Measurements from ENCODE around the gene BTN2A1. TPM values are rescaled to one million over a fixed set of nuclear protein-coding genes. Genes with fewer than 3 reads are reported as not detected.
"Not testable (repeated sequence)": the region's sequence is repeated elsewhere in the genome, so short reads cannot be mapped to it uniquely, and the experiment has no call there.

The BTN2A1 gene
- total RNA-seq, 1 donor: 11.7 TPM

DNA sequence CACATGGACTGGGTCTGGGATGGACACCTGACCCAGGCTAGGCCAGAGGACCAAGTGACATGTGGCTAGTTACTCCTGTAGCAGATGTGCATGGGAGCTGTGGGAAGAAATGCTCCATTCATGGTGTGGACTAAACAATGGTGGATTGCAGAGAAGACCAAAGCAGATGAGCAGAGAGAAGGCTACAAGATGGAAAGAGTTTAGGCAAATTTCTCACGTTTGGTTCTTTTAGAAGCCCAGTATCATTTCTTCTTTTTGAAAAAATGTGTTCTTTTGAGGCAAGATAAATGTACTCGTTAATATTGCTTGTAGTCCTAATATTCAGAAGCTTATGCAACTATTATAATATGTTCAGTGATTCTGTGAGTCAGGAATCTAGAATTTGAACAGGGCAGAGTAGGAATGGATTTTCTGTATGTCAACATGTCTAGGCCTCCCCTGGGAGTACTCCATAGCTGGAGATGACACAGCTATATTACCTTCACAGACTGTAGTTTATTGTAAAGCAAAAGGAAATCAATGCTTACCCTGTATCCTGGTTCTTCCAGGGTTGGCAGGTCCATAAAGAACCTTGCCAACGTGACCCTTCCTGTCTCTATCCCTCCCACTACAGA, 2.3 kb upstream of the BTN2A1 start:
- no peak for DNase-seq (ENCODE audit: low read depth)
- no peak overlapping the region for H3K4me3 ChIP-seq (ENCODE audit: low read depth, low read length)
- TF ChIP-seq, protein P1, sequence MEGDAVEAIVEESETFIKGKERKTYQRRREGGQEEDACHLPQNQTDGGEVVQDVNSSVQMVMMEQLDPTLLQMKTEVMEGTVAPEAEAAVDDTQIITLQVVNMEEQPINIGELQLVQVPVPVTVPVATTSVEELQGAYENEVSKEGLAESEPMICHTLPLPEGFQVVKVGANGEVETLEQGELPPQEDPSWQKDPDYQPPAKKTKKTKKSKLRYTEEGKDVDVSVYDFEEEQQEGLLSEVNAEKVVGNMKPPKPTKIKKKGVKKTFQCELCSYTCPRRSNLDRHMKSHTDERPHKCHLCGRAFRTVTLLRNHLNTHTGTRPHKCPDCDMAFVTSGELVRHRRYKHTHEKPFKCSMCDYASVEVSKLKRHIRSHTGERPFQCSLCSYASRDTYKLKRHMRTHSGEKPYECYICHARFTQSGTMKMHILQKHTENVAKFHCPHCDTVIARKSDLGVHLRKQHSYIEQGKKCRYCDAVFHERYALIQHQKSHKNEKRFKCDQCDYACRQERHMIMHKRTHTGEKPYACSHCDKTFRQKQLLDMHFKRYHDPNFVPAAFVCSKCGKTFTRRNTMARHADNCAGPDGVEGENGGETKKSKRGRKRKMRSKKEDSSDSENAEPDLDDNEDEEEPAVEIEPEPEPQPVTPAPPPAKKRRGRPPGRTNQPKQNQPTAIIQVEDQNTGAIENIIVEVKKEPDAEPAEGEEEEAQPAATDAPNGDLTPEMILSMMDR (IDR thresholded peaks at IDR 0.05; ENCODE audit: insufficient read depth, low read length): no peak

DNA sequence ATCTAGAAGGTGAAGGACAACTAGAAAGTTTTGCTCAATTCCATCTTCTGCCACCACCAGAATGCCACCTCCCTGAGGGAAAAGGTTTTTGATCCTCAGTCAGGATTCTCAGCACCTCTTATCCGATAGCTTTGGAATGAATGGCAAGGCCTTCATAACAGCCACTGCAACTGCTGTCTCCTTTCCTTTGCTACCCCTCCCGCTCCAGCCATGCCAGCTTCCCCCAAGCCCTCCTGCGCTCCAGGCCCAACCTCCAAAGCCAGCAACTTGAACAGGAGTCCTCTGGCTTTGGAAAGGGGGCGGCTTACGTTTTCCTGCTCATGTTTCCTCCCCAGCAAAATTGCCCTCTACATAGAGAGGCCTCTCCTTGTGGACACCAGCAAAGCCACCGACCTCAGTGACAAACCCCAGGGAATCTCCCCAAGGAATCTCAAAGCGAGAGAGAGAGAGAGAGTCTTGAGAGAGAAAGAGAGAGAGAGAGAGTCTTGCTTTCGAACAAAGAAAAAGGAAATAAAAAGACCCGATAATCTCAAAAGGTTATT, 420 bp upstream of the BTN2A1 start:
- TF ChIP-seq, protein P1 (IDR thresholded peaks at IDR 0.05; ENCODE audit: insufficient read depth, low read length): no peak
- no peak for DNase-seq (ENCODE audit: low read depth)
- peak overlapping the region; percentile 43 for H3K4me3 ChIP-seq (ENCODE audit: low read depth, low read length)

DNA sequence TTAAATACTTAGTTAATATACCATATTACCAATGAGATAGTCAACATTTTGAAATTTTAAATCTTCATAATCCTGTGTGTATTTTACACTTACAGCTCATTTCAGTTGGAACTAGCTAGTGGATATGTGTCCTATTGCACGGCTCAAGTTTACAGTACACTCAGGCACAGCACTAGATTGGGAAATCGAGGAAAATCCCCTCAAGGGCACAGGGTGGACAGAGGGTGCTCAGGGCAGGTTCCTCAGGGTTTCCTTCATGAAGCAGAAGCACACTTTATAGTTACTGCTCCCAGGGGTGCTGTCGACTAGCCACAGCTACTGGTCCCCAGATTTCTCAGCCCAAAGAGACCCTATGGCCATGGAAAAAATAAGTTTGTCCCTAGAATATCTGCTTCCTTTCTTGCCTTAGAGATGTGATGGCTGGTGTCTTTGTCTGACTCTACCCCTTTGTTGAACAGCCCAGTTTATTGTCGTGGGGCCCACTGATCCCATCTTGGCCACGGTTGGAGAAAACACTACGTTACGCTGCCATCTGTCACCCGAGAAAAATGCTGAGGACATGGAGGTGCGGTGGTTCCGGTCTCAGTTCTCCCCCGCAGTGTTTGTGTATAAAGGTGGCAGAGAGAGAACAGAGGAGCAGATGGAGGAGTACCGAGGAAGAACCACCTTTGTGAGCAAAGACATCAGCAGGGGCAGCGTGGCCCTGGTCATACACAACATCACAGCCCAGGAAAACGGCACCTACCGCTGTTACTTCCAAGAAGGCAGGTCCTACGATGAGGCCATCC, 1.5 kb downstream of the BTN2A1 start:
- TF ChIP-seq, protein P1 (IDR thresholded peaks at IDR 0.05; ENCODE audit: insufficient read depth, low read length): no peak
- DNase-seq (ENCODE audit: low read depth): peak; percentile 14
- H3K4me3 ChIP-seq (ENCODE audit: low read depth, low read length): peak overlapping the region; percentile 54

DNA sequence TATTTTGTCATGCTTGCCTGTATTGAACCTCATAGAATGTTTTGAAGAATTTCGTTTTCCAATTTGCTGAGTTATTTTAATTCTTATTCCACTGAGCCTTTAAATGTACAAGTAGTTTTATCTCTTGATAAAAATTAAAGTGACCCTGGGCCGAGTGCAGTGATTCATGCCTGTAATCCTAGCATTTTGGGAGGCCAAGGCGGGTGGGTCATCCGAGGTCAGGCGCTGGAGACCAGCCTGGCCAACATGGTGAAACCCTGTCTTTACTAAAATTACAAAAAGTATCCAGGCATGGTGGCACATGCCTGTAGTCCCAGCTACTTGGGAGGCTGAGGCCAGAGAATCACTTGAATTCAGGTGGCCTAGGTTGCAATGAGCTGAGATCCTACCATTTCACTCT, 3.6 kb downstream of the BTN2A1 start:
- not testable (repeated sequence) for H3K4me3 ChIP-seq (ENCODE audit: low read depth, low read length); DNase-seq (ENCODE audit: low read depth)

DNA sequence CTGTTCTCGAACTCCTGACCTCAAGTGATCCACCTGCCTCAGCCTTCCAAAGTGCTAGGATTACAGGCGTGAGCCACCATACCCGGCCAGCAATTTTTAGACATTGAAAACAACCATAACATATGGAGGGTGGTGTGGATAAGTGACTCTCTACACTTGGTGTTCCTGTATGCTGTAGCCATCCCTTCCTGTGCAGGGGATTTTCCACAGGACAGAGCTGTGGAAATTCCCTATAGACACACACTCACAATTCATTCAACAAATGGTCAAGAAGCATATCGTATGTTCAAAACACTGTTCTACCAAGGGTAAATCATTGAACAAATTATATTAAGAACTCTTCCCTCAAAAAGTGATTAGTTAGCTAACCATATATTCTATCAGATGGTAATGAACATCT, 6.3 kb downstream of the BTN2A1 start:
- H3K4me3 ChIP-seq (ENCODE audit: low read depth, low read length): no peak overlapping the region
- TF ChIP-seq, protein P1 (IDR thresholded peaks at IDR 0.05; ENCODE audit: insufficient read depth, low read length): no peak
- DNase-seq (ENCODE audit: low read depth): no peak

DNA sequence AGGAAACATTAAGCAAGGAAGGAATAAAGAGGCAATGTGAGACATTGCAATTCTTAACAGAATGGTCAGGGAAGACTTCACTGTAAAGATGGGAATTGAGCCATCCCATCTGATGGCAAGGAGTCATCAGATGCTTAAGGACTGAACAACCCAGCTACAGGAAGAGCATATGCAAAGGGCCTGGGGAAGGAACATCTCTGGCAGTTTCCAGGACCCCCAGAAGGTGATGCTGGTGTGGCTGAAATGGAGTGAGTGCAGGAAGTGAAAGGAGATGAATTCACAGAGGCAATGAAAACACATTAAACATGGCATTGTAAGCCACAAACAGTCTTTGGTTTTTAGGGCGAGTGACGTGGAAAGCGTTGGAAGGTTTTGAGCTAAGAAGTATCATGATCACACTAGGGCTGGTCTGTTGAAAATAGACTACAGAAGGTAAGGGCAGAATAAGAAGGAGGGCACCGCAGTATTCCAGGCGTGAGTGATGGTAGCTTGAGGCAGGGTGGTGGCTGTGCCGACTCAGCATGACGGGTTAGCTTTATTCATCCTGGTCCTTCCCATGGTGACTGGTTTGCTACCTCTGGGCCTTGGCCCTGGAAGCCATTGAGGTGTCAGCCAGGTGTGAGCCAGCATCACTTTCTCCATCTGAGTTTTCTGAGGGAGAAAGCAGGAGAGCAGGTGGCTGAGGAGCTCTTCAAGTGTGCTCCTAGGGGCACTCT, 6.8 kb downstream of the BTN2A1 start:
- TF ChIP-seq, protein P1 (IDR thresholded peaks at IDR 0.05; ENCODE audit: insufficient read depth, low read length): no peak
- no peak for DNase-seq (ENCODE audit: low read depth)
- H3K4me3 ChIP-seq (ENCODE audit: low read depth, low read length): no peak overlapping the region

DNA sequence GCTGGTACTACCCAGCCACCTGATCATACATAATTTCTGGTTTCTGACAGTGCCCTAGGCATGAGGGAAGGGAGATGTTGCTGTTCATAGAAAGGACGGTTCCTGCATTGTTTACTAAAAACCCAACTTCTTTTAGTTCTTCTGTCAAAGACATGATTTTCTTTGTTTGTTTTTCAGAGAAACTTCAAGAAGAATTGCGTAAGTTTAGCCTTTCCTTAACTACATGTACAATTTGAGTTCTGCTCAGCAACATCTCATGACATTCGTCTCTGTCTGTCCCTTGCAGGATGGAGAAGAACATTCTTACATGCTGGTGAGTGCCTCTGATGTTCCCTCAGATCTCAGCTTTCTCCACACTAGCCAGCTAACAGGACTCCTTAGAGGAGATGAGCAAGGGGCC, 8.0 kb downstream of the BTN2A1 start:
- no peak for DNase-seq (ENCODE audit: low read depth)
- TF ChIP-seq, protein P1 (IDR thresholded peaks at IDR 0.05; ENCODE audit: insufficient read depth, low read length): no peak
- no peak overlapping the region for H3K4me3 ChIP-seq (ENCODE audit: low read depth, low read length)

Measured in fibroblast of the aortic adventitia (primary cell).